Stimulated activated memory B cell treated with anti-CD40 and anti-IgM and Interleukin-4, amounts not matched to agents 10 μg/mL and 1 μg/mL and 100 μg/mL, for 72 hours (primary cell): ENCODE measurements around the gene MS4A2.
"Not testable (repeated sequence)": the region's sequence is repeated elsewhere in the genome, so short reads cannot be mapped to it uniquely, and the experiment has no call there.

Experiments used
- ATAC-seq: fragments of 150-1000 bp; cut with Tn5 transposase; 2 replicates; pipeline ENCODE4 v1.10.0; 2021
- H3K27ac Mint-ChIP-seq: one replicate; pipeline ENCODE4 v1.8.0; 2022; ENCODE audit warnings: mild to moderate bottlenecking, mixed read lengths
- H3K27me3 Mint-ChIP-seq: one replicate; pipeline ENCODE4 v1.8.0; 2022; ENCODE audit warnings: mixed read lengths
- H3K36me3 Mint-ChIP-seq: one replicate; pipeline ENCODE4 v1.8.0; 2022; ENCODE audit warnings: mixed read lengths
- H3K4me1 Mint-ChIP-seq: one replicate; pipeline ENCODE4 v1.8.0; 2022; ENCODE audit warnings: mixed read lengths
- H3K4me3 Mint-ChIP-seq: one replicate; pipeline ENCODE4 v1.8.0; 2022; ENCODE audit warnings: mild to moderate bottlenecking, moderate library complexity, mixed read lengths
- H3K9me3 Mint-ChIP-seq: one replicate; pipeline ENCODE4 v1.8.0; 2022; ENCODE audit warnings: mixed read lengths

Gene MS4A2

GRCh38 chr11:60084631-60085273 lies 3.7 kb upstream of the MS4A2 start:
- Mint-ChIP-seq H3K27me3 (peaks cover 31% of the 10 kb centered on the region), H3K4me1 (no peaks in the 10 kb centered on the region), H3K36me3 (no peaks in the 10 kb centered on the region), H3K27ac (no peak overlapping the region), H3K4me3 (no peak overlapping the region), H3K9me3 (peaks cover 2% of the 10 kb centered on the region)
- no peak for ATAC-seq

GRCh38 chr11:60085909-60086308 lies 2.6 kb upstream of the MS4A2 start:
- Mint-ChIP-seq H3K4me1 (no peaks in the 10 kb centered on the region), H3K27ac (no peak overlapping the region), H3K36me3 (no peaks in the 10 kb centered on the region), H3K9me3 (no peaks in the 10 kb centered on the region), H3K4me3 (no peak overlapping the region), H3K27me3 (peaks cover 31% of the 10 kb centered on the region)
- ATAC-seq, result no peak

- Mint-ChIP-seq H3K27me3 (peaks cover 31% of the 10 kb centered on the region), H3K36me3 (no peaks in the 10 kb centered on the region), H3K27ac (no peak overlapping the region), H3K9me3 (no peaks in the 10 kb centered on the region), H3K4me1 (no peaks in the 10 kb centered on the region), H3K4me3 (no peak overlapping the region)
- no peak for ATAC-seq
These were observed 1.2 kb upstream of the MS4A2 start for GRCh38 chr11:60087239-60087638.

- Mint-ChIP-seq H3K36me3 (no peaks in the 10 kb centered on the region), H3K27ac (no peak overlapping the region), H3K27me3 (peaks cover 40% of the 10 kb centered on the region), H3K4me1 (no peaks in the 10 kb centered on the region), H3K4me3 (no peak overlapping the region), H3K9me3 (no peaks in the 10 kb centered on the region)
- ATAC-seq, result no peak
These were observed 7.1 kb downstream of the MS4A2 start for GRCh38 chr11:60095477-60096120.

- no peaks in the 10 kb centered on the region for H3K36me3 Mint-ChIP-seq
- H3K9me3 Mint-ChIP-seq, result no peaks in the 10 kb centered on the region
- no peak overlapping the region for H3K4me3 Mint-ChIP-seq
- no peak for ATAC-seq
- H3K27ac Mint-ChIP-seq, result no peak overlapping the region
- peaks cover 40% of the 10 kb centered on the region for H3K27me3 Mint-ChIP-seq
- no peaks in the 10 kb centered on the region for H3K4me1 Mint-ChIP-seq
These were observed 8.7 kb downstream of the MS4A2 start for GRCh38 chr11:60097189-60097588.

GRCh38 chr11:60098508-60098907 lies 10.0 kb downstream of the MS4A2 start:
- no peak overlapping the region for H3K27ac Mint-ChIP-seq
- no peaks in the 10 kb centered on the region for H3K4me1 Mint-ChIP-seq
- no peaks in the 10 kb centered on the region for H3K9me3 Mint-ChIP-seq
- no peak overlapping the region for H3K4me3 Mint-ChIP-seq
- no peaks in the 10 kb centered on the region for H3K36me3 Mint-ChIP-seq
- H3K27me3 Mint-ChIP-seq, result peaks cover 33% of the 10 kb centered on the region
- no peak for ATAC-seq

GRCh38 chr11:60100516-60100915 lies 12.1 kb downstream of the MS4A2 start:
- Mint-ChIP-seq H3K27me3 (peaks cover 19% of the 10 kb centered on the region), H3K4me1 (no peaks in the 10 kb centered on the region), H3K4me3 (no peak overlapping the region), H3K36me3 (no peaks in the 10 kb centered on the region), H3K27ac (no peak overlapping the region), H3K9me3 (no peaks in the 10 kb centered on the region)
- ATAC-seq, result no peak

GRCh38 chr11:60101368-60101767 lies 12.9 kb downstream of the MS4A2 start:
- H3K36me3 Mint-ChIP-seq, H3K27ac Mint-ChIP-seq, H3K9me3 Mint-ChIP-seq, ATAC-seq, H3K4me1 Mint-ChIP-seq, H3K4me3 Mint-ChIP-seq: not testable (repeated sequence)
- H3K27me3 Mint-ChIP-seq, result peaks cover 10% of the 10 kb centered on the region

- not testable (repeated sequence) for H3K4me3 Mint-ChIP-seq, H3K27me3 Mint-ChIP-seq, H3K4me1 Mint-ChIP-seq, H3K36me3 Mint-ChIP-seq, ATAC-seq, H3K9me3 Mint-ChIP-seq, H3K27ac Mint-ChIP-seq
These were observed 16.1 kb downstream of the MS4A2 start for GRCh38 chr11:60104471-60105115.

- not testable (repeated sequence) for H3K4me3 Mint-ChIP-seq, H3K27me3 Mint-ChIP-seq, H3K27ac Mint-ChIP-seq, H3K36me3 Mint-ChIP-seq, H3K9me3 Mint-ChIP-seq, ATAC-seq, H3K4me1 Mint-ChIP-seq
These were observed 20.2 kb downstream of the MS4A2 start for GRCh38 chr11:60108631-60109030.

GRCh38 chr11:60111793-60112192 lies 23.3 kb downstream of the MS4A2 start:
- H3K4me3 Mint-ChIP-seq, result no peak overlapping the region
- no peak overlapping the region for H3K27ac Mint-ChIP-seq
- H3K4me1 Mint-ChIP-seq, result no peaks in the 10 kb centered on the region
- H3K36me3 Mint-ChIP-seq, result no peaks in the 10 kb centered on the region
- ATAC-seq, result no peak
- peaks cover 14% of the 10 kb centered on the region for H3K27me3 Mint-ChIP-seq
- H3K9me3 Mint-ChIP-seq, result no peaks in the 10 kb centered on the region

GRCh38 chr11:60116996-60117790 lies 28.7 kb downstream of the MS4A2 start:
- Mint-ChIP-seq H3K27ac (no peak overlapping the region), H3K9me3 (no peaks in the 10 kb centered on the region), H3K36me3 (no peaks in the 10 kb centered on the region), H3K27me3 (peaks cover 20% of the 10 kb centered on the region), H3K4me1 (no peaks in the 10 kb centered on the region), H3K4me3 (no peak overlapping the region)
- no peak for ATAC-seq

- Mint-ChIP-seq H3K36me3 (no peaks in the 10 kb centered on the region), H3K4me1 (no peaks in the 10 kb centered on the region), H3K9me3 (no peaks in the 10 kb centered on the region), H3K27ac (no peak overlapping the region), H3K27me3 (peaks cover 32% of the 10 kb centered on the region), H3K4me3 (no peak overlapping the region)
- no peak for ATAC-seq
These were observed 29.9 kb downstream of the MS4A2 start for GRCh38 chr11:60118338-60118737.

- H3K36me3 Mint-ChIP-seq, result no peaks in the 10 kb centered on the region
- no peak overlapping the region for H3K4me3 Mint-ChIP-seq
- H3K27ac Mint-ChIP-seq, result no peak overlapping the region
- H3K27me3 Mint-ChIP-seq, result peaks cover 35% of the 10 kb centered on the region
- H3K4me1 Mint-ChIP-seq, result no peaks in the 10 kb centered on the region
- no peak for ATAC-seq
- H3K9me3 Mint-ChIP-seq, result no peaks in the 10 kb centered on the region
These were observed 31.2 kb downstream of the MS4A2 start for GRCh38 chr11:60119710-60120109.

- Mint-ChIP-seq H3K27ac (no peak overlapping the region), H3K36me3 (no peaks in the 10 kb centered on the region), H3K4me1 (no peaks in the 10 kb centered on the region), H3K27me3 (peaks cover 44% of the 10 kb centered on the region), H3K4me3 (no peak overlapping the region), H3K9me3 (no peaks in the 10 kb centered on the region)
- ATAC-seq, result no peak
These were observed 32.8 kb downstream of the MS4A2 start for GRCh38 chr11:60121264-60121663.
